HG03457 (cell line): ENCODE measurements around the gene FAAH.

Source experiments
- ATAC-seq: cut with Tn5 transposase; IDR thresholded peaks from one replicate; pipeline ENCODE4 v1.9.1; 2021; ENCODE audit warnings: moderate number of reproducible peaks; ENCODE audit not compliant: unreplicated experiment

Gene FAAH

DNA sequence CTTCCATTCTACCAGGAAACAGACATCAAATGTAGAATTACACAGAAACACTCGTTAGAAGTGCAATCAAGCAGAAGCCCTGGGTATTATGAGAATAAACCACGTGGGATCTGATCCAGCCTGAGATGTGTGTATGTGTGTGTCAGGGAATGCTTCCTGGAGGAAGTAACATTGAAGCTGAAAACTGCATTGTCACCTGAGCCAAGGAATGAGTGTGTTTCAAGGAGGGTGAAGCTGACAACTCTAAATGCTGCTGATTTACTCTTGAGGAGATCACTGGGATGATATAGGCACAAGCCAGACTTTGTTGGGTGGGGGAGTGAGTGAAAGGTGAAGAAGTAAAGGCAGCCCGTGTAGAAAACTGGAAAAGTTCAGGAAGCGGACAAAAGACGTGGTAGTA lies 27.6 kb downstream of the FAAH start:
- no peak for ATAC-seq

DNA sequence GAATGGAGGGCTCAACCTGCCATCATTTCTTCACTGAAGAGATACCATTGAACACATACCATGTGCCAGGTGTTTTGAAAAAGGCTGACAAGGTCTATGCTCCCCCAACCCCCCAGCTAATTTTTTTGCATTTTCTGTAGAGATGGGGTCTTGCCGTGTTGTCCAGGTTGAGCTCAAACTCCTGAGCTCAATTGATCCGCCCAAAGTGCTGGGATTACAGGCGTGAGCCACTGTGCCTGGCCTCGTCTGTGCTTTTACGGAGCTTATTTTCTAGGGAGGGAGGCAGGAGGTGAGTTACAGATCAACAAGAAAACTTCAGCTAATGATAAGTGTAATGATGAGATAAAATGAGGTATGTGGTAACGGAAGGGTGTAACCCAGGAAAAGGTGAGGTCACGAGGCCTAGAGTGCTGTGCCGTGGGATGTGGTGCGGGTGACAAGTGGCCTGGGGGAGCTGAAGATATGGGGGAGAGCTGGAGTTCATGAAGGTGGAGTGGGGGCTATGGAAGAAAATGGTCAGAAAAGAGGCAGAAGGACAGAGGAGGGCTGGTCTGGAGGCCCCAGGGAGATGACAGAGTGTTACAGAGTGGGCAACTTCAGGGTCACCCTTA lies 28.2 kb downstream of the FAAH start:
- ATAC-seq, result no peak

DNA sequence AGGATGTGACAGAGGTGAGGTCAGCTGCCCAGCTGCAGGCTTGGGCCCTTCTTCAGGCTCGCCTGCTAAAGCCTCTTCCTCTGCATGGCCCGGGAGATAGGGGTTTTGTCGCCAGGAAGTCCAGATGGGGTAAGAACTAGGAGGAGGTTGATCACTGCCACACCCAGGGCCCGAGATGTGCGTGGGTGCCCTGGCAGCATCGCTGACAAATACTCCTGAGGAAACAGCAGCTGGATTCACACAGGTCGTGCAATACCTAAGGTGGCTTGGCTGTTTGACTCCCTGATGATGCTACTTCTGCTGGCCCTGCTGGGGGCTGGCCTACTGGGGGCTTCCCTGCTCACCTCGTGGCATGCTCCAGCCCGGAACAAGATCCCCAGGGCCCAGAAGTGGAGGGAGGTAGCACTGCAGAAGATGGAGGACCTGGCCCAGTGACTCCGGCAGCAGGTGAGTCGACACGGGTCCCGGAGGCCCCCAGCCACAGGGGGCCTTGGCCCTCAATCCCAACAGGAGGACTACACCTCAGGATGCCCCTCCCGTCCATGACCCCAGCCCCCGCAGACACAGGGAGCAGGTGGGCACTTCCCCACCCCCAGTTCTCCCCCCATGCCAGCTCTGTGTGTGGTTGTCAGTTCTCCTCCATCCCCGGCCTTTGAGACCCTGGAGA lies 29.6 kb downstream of the FAAH start:
- no peak for ATAC-seq

DNA sequence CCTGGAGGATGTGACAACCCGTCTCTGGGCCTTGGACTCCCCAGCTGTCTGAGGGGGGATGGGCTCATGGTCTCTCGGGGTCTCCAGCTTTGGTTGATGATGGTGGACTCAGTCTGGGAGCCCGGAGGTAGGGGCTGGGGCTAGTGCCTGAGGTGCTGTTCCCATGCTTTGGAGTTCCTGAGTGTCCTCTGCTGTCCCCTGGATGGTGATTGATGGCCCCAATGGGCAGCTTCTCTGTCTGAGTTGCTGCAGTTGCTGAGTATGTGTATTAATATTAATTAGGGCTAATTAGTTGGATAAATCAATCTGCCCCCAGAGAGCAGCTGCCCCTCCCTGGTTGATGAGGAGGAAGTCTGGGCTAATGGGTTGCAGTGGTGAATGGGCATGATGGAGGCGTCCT lies 30.6 kb downstream of the FAAH start:
- ATAC-seq, result no peak

DNA sequence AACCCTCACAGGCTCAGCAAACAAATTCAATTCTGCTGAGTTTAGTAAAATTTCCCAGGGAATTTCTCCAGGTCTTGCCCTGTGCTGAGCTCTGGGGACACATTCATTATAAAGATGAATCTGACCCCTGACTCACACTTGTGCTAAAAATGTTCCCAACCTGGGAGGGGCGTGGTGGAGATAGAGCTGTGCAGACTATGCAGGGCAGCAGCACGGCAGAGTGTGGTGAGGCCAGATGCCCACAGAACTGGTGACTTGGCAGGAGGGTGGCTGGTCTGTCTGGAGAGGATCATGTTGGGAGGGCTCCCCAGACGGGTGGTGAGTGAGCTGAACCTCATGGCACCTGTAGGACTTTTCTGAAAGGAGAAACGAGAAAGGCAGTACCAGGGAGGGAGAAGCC lies 31.6 kb downstream of the FAAH start:
- ATAC-seq, result no peak

DNA sequence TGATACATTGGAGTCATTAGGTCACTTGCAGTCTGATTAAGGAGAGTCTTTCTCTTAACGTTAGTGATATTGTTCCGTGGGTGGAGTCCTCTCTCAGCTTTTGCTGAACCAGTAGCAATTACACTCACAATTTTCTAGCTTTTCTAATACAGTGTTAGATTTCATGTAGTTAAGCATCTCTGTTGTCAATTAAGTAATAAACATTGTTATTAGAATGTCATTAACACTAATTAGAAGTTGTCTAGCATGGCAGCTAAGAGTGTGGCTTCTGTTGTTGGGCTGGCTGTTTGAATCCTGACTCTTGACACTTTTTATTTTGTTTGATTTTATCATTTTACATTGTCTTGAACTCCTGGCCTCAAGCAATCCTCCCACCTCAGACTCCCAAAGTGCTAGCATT lies 33.4 kb downstream of the FAAH start:
- no peak for ATAC-seq

DNA sequence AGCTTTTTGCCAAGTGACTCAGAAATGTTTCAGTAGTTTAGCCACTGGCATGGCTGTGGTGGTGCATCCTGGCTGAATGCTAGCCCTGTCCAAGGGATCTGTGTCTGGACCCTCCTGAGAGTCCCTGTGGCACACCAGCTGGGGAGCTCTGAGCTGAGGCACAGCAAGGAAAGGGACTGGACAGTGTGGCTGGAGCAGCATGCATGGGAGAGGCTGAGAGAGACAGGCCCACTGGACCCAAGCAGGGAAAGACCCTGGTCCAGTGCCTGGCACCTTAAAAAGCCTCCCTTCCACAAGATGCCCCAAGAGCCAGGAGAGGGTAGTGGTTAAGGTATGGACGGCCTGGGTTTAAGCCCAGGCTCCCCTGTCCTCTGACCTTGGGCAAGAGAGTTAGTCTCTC lies 35.3 kb downstream of the FAAH start:
- no peak for ATAC-seq

DNA sequence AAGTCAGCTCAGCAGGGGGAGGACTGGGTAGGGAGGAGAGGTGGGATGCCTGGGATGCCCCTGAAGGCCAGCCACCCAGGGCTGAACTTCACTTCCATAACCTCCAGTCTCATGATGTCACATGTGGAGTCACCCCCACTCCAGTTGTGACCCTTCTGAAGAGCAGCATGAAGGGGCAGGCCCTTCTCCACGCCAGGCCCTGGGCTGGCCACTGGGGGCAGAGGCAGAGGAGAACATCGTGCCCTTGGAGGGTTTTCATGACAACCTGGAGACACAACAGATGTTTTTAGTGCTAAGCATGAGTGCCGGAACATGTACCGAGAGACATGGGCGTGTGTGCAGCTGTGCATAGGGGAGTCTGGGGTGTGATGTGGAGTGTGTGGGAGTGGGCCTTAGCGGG lies 37.6 kb downstream of the FAAH start:
- ATAC-seq, result no peak

DNA sequence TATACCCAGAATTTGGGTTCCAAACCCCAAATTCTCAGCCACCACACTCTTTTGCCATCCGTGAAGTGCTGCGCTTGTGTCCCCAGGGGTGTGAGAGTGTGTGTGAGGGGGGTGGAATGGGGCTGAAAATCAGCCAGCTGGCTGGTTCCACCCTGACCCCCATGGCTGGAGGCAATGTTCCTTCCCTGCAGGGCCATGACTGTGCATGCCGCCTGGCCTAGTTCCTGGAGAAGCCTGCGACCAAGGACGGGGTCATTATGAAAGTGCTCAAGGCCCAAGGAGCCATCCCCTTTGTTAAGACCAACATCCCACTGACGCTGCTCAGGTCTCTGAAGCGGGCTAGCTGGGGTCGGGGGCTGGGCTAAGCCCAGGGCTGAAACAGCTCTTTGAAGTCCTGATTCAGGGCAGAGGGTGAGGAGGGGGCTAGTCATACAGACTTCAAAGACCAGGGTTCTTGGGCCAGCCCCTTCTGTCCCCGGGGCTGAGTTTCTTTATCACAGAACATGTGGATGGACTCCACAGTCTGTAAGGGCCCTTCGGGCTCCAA lies 38.7 kb downstream of the FAAH start:
- no peak for ATAC-seq

DNA sequence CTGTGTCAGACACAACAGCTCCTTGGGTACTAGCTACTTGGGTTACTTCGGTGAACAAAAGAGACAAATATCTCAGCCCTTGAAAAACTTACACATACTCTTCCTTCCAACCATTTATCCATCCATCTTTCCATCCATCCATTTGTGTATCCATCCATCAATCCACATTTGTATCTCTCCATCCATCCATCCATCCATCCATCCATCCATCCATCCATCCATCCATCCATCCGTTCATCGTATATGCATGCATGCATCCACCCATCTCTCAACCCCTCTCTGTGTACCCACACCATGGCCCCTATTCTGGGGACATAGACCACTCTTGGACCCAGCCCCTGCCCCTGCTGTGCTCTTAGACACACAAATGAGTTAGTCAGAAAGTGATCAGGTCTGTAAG lies 40.2 kb downstream of the FAAH start:
- ATAC-seq, result no peak

DNA sequence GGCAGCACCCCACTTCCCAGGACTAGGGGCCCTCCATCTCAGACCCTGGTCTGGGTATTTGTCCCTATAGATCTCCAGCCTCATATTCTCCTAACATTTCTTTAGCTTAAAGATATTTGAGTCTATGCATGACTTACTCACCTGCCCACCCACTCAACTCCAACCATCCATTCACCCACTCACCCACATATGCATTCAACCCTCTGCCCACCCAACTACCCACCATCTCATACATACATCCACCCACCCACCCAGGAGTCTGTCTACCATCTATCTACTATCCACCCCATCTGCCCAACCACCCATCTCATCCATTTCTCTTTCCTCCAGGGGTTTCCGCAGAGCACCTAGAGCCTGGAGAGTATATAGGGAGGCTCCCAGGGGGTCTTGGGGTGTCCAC lies 42.7 kb downstream of the FAAH start:
- no peak for ATAC-seq

DNA sequence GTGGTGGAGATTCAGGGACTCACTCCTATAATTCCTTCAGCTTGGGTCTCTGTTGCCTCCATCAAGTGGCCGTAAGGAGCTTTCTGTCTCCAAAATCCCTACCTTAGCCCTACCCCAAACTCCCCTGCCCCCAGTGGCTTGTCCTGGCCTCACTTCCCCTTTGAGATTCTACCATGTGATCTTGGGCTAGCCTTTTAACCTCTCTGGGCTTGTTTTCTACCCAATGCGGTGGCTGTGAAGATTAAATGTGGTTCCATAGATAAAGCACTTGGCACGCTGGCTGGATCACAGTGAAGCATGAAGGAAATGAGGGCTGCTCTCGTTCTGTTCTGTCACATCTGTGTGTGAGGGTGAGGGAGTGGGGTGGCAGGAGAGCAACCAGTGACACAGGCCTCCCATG lies 43.6 kb downstream of the FAAH start:
- no peak for ATAC-seq

DNA sequence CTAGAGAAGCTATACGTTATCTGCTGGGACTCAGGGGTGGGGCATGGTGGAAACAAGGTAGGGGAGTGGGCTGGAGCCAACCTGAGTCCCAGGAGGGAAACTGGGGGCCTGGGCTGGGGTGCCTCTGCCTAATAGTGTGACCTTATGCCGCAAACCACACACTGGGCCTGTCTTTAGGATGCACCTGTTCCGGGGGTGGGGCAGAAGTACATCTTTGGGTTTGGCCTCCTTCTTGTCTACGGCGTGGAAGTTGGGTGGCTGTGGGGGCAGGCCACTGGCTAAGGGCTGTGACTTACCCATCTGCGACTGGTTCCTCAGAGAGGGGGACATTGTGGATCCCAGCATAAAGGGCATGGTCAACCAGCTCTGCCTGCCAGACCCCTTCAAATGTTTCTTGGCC lies 44.2 kb downstream of the FAAH start:
- ATAC-seq, result no peak

DNA sequence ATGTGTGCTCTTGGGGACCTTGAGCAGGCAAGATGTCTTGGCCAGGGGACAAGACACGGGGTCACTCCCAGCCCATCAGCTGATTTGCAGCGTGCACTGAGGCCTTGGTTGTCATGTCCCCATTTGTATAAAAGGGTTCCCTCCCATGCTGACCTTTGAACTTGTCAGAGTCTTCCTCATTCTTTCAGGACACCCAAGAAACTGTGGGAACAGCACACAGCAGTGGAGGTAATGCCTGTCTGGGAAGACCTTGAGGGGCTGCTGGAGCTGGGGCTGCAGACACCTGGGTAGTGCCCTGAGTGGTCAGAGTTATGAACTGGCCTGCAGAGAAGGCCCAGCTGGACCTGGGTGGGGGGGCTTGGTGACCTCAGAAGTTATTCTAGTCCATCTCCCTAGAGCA lies 46.4 kb downstream of the FAAH start:
- ATAC-seq, result no peak

DNA sequence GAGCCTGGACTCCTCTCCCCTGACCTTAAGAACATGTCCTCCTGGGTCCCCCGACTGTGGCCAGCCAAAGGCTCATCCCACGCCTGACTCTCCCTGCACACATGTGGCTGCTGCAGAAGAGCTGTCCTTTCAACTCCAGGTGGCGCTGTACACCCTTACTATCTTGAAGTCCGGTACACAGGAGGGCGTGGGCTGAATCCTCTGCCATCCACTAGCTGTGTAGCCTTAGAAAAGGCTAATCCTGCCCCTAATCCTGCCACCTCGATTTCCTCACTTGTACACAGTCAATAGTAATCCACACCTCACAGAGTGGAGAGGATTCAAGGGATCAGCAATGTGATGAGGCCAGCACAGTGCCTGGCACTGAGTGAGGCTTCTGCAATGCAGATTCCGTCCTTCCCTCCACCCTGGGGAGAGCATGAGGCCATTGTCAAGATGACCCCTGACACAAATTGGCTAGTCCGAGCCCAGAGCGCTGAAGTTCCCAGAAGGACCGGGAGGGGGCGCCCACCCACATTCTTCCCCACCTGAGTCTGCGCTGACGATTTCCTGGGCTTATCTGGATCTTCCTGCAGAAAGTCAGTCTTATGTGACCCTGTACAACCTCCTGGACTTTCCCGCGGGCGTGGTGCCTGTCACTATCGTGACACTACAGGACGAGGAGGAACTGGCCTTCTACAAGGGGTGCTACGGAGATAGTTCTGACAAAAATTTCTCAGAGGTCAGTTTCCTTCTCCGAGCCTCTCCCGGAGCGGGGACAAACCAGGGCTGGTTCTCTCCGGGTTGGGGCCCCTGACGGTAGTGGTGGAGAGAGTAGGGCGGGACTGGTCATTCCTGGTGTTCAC lies 48.4 kb downstream of the FAAH start:
- ATAC-seq, result no peak

DNA sequence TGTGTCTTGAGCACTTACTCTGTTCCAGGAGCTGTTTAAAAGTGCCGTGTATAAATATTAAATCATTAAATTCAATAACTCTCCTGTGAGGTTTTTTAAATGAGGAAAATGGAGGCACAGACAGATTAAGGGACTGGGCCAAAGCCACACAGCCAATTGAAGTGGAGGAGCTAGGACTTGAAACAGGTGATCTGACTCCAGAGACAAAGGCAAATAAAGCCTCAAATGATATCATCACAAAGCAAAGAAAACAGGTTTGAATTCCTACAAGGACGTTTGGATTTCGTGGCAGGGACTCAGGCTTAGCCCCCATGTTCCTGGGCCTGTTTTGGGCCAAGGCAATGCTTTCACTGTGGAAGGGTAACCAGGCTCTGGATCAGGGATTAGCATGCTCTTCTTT lies 50.3 kb downstream of the FAAH start:
- ATAC-seq, result no peak

DNA sequence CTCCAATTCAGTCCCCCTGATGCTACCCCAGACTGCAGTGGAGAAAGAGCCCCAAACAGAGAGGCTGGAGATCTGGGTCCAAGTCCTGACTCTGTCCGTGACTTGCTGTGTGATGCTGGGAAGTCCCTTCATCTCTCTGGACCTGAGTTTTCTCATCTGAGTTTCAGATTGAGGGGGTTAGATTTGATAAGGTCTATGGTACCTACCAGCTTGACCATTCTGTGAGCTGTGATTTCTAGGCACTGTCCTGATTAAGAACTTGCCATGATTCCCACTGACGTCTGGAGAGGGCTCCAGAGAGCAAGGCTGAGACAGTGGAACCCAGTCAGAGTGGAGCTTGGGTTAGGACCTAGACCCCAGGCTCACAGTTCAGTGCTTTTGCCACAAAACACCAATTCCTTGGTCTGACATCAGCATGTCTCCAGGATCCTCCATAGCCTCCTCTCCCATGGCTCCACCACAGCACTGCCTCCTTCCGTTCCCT lies 51.7 kb downstream of the FAAH start:
- ATAC-seq, result no peak

DNA sequence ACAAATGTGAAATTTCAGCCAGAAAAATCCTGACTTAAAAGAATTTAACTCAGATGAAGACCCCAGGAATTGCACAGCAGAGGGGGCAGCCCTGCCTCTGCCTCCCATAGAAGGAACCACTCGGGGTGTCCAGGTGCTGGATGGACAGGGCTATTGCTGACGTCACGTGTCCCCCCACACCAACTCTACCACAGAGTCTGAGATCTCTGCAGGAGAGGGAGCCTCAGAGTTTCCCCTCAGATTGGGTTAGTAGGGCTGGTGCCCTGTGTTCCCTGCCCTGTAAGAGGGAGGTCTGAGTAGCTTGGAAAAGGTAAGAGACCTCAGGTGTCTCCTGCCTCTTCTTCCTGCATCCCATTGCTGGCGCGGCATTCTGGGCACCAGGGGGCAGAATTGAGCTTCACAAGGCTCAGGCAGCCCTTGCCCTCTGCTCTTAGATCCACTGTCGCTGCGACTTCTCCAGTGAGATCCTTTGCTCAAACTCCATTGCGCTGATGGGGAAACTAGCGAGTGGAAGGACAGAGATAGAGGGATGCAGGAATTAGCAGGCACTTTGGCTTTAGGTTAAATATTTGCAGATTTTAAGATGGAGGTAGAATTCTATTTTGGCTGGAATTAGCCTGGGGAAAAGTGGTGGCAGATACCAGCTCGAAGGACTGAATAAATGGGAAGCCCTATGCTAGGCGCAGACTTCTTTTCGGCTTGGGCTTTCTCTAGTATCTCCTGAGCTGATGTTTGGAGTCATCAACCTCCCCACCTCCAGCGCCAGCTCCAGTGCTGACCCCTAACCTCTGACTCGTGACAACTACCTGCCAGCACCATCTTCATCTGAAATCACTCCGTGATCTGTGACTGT lies 52.8 kb downstream of the FAAH start:
- ATAC-seq, result no peak

DNA sequence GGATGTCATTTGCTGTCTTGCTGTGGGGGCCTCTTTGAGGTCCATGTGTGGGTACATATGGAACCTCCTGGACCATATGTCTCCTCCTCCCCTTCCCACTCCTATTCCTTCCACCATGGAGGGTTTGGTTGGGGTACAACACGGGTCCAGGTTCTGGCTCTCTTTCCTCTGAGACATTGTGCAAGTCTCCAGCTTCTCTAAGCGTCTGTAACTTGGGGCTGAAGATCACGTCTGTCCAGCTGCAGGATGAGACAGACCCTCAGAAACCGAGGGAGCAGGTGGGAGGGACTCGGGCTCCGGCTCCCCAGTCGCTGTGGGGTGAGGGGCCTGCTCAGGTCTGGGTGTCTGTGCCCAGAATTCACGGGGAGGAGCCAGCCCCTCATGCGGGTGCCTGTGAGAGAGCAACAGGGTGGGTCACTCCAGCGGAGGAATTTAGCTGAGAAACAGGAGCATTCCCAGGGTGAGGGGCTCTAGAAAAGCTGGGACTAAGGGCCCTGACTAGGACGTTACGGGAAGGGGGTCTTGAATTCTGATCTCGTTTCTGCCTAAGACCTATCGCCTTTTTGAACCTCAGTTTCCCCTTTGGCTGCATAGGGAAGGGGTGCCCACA lies 53.5 kb downstream of the FAAH start:
- ATAC-seq, result no peak

DNA sequence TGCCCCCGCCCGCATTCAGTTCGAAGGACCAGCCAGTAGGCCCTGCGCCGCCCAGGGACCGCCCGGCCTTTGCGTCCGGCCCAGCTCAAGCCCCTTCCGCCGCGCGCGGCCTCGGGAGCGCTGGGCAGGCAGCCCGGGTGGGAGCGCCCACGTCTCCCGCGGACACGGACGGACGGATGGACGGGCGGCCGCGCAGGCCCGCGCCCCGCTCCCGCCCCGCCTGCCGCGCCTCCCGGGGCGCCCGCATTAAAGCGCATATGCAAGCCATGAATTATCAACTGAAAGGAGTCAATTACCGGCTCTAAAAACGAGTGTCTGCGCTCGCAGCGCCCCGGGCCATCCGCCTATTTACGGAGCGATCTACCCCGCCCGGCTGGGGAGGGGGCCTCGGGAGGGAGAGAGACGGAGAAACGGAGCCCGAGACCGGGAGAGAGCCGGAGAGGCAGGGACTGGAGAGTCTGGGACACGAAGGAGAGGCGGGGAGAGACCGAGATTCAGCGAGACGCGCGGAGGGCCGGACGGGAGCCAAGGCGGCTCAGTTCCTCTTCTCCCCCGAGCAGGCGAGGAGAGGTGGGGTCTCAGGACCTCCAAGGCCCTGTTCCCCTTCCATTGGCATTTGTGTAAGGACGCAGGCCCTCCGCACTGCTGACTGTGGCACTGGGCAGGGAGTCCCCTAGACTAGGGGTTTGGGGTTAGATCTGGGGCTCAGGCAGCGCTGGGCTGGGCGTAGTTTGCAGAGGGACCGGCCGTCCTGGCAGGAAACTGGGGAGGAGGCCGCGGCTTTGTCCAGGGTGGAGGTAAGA lies 54.2 kb downstream of the FAAH start:
- no peak for ATAC-seq
